C4-2B (cell line): ENCODE measurements around the gene SLC16A11.
"Not testable (repeated sequence)": the region's sequence is repeated elsewhere in the genome, so short reads cannot be mapped to it uniquely, and the experiment has no call there.

ENCODE experiments used
- CTCF ChIP-seq: fragments of 450-650 bp; conservative IDR thresholded peaks from 2 replicates; pipeline ENCODE4 v1.5.1; 2017; ENCODE audit warnings: mild to moderate bottlenecking
- ZFX ChIP-seq: fragments of 450-650 bp; IDR thresholded peaks from 2 replicates; pipeline ENCODE4 v1.6.1; 2017

- not testable (repeated sequence) for TF ChIP-seq CTCF, ZFX
These were observed 6.7 kb upstream of the SLC16A11 start for GRCh38 chr17:7050583-7050982.
